ENCODE results near the gene VCX3A. TPM values are rescaled to one million over a fixed set of nuclear protein-coding genes. Genes with fewer than 3 reads are reported as not detected.

VCX3A gene
- total RNA-seq, 1 experiment from 2014 or later, result 0.28 TPM

- Histone ChIP-seq H2BK20ac (ENCODE audit: low read depth, low read length, poor library complexity, severe bottlenecking) (no peak overlapping the region), H3K27ac (ENCODE audit: insufficient read length, low read depth, low read length) (no peak overlapping the region), H3K79me2 (ENCODE audit: insufficient read depth, low read length) (no peaks in the 10 kb centered on the region), H3K9me3 (ENCODE audit: control insufficient read depth, low read depth, low read length) (no peaks in the 10 kb centered on the region), H3K23ac (ENCODE audit: insufficient read length, low read depth, low read length) (no peak overlapping the region), H3K18ac (ENCODE audit: insufficient read length, low read depth, low read length) (no peak overlapping the region), H3T11ph (ENCODE audit: low read length) (no peak overlapping the region), H2BK12ac (ENCODE audit: insufficient read length, low read depth, low read length) (no peak overlapping the region), H2AK5ac (ENCODE audit: insufficient read length, low read length) (no peak overlapping the region), H3K4ac (ENCODE audit: low read depth, low read length) (no peak overlapping the region), H2BK5ac (ENCODE audit: insufficient read length, low read length) (no peak overlapping the region), H4K20me1 (ENCODE audit: control insufficient read depth, insufficient read depth, insufficient read length) (no peaks in the 10 kb centered on the region), H4K91ac (ENCODE audit: insufficient read length, low read depth, low read length) (no peak overlapping the region), H3K14ac (ENCODE audit: insufficient read depth, low read length) (no peak overlapping the region), H3K9ac (ENCODE audit: extremely low read depth, insufficient read length, low read length) (no peak overlapping the region), H3K79me1 (ENCODE audit: insufficient read depth, low read depth, low read length, poor library complexity, severe bottlenecking) (no peaks in the 10 kb centered on the region), H2BK120ac (ENCODE audit: low read depth, low read length, poor library complexity, severe bottlenecking) (no peak overlapping the region), H3K56ac (ENCODE audit: insufficient read length, low read depth, low read length) (no peak overlapping the region), H3K27me3 (ENCODE audit: insufficient read depth, low read length) (no peaks in the 10 kb centered on the region), H4K8ac (replicated peaks; ENCODE audit: insufficient read length, low read depth, low read length) (no peak overlapping the region), H2AFZ (ENCODE audit: low read length) (no peak overlapping the region), H3K4me2 (ENCODE audit: insufficient read depth, insufficient read length, low read length) (no peak overlapping the region), H4K5ac (ENCODE audit: insufficient read length, low read depth, low read length) (no peak overlapping the region), H2BK15ac (ENCODE audit: low read depth, low read length) (no peak overlapping the region), H3K4me1 (ENCODE audit: insufficient read depth, low read length) (no peaks in the 10 kb centered on the region), H3K23me2 (ENCODE audit: insufficient read length, low read depth, low read length, poor library complexity, severe bottlenecking) (no peaks in the 10 kb centered on the region)
- no peak for DNase-seq
- H3K27me3 Mint-ChIP-seq (ENCODE audit: low read depth), result no peaks in the 10 kb centered on the region
- no peak for TF ChIP-seq CTCF (conservative IDR thresholded peaks at IDR 0.05)
- WGBS (ENCODE audit: extremely low coverage, insufficient read length, low lambda C conversion rate), result no CpG with 5 or more reads among the region's 3 CpGs
- no peak overlapping the region for H3K27ac Mint-ChIP-seq
- no peaks in the 10 kb centered on the region for H3K4me1 Mint-ChIP-seq
- peaks cover 6 to 35% (median 9%) of the 10 kb centered on the region in 3 experiments for H3K36me3 Mint-ChIP-seq (ENCODE audit: insufficient read depth in 1 of 3, low read depth in 3 of 3)
- H3K9me3 Mint-ChIP-seq, result peaks cover 14 to 23% of the 10 kb centered on the region in 2 experiments
- H3K4me3 Mint-ChIP-seq, result no peak overlapping the region
Observed at GRCh38 chrX:6557690-6558089, 22.8 kb upstream of the VCX3A start.

Measured in H9 (cell line).